ENCODE measurements around the gene FOXP1. TPM values are rescaled to one million over a fixed set of nuclear protein-coding genes. Genes with fewer than 3 reads are reported as not detected.

Gene FOXP1
- total RNA-seq, 1 experiment from 2014 or later, result 24.7 TPM

DNA sequence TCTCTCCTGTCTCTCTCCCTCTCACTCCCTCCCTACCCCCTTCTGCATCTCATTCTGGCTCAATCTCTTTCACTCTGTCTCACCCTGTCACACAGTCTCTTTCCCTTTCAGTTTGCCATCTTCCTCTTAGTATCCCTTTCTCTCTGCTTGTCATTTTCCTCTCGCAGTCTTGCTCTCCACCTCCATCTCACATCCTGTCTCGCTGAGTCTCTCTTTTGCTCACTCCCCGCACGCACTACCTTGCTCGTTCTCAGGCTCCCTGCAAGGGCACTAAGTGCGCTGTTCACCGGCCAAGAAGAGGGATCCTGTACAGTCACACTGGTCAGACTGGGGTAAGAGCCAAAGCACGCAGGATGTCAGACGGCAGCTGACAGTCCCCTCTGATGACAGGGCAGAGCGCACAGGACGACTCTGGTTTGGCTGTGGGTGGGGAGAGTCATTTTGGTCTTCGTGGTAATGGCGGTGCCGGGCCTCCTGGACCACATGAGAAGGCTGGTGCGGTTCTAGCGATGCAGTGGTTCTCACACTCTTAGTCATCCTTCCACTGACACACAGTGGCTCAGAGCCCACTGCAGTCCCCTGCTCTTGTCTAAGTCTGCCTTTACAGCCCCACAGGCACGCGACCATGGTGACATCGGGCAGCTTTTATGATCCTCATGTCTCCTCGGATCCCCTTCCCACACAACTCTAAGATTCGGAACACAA, 356.8 kb downstream of the FOXP1 start:
- no peak for DNase-seq
- H3K4me3 ChIP-seq (ENCODE audit: insufficient read depth, low read depth, low read length), result no peak overlapping the region

DNA sequence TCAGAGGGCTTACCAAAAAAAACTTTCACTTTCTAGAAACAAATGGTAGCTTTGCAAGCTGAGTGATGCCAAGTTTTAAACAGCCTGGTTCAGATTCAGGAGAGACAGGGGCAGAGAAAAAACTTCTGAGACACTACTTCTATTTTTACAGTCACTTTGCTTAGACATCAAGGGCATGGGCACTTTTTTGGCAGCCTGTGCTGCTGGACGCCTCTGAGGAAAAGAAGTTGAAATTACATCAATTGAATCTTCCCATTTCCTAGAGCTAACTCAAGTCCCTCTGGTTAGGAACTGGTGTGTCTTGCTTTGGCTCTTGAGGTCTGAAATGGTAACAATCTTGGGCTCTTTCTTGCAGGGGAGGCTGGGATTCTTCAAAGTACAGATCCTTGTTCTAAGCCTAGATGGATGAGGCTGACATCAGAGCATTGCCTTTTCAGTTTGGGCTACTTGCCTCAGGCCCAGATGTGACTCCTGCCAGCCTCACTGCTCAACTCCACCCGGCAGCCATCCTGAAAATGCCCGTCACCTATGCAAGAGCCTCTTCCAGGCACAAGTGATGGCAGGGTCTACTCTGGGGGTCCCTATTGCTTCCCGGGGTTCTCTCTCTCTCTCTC, 357.5 kb downstream of the FOXP1 start:
- H3K27me3 ChIP-seq (ENCODE audit: control insufficient read depth, insufficient read depth, low read length), result no peaks in the 10 kb centered on the region
- DNase-seq, result no peak
- H3K36me3 ChIP-seq (replicated peaks; ENCODE audit: control insufficient read depth, insufficient read depth, low read length), result no peaks in the 10 kb centered on the region
- no peak overlapping the region for H3K4me3 ChIP-seq (ENCODE audit: insufficient read depth, low read depth, low read length)

More for the DNA sequence above, 356.8 kb downstream of the FOXP1 start:
- no peaks in the 10 kb centered on the region for H3K36me3 ChIP-seq (replicated peaks; ENCODE audit: control insufficient read depth, insufficient read depth, low read length)
- H3K27me3 ChIP-seq (ENCODE audit: control insufficient read depth, insufficient read depth, low read length), result no peaks in the 10 kb centered on the region

DNA sequence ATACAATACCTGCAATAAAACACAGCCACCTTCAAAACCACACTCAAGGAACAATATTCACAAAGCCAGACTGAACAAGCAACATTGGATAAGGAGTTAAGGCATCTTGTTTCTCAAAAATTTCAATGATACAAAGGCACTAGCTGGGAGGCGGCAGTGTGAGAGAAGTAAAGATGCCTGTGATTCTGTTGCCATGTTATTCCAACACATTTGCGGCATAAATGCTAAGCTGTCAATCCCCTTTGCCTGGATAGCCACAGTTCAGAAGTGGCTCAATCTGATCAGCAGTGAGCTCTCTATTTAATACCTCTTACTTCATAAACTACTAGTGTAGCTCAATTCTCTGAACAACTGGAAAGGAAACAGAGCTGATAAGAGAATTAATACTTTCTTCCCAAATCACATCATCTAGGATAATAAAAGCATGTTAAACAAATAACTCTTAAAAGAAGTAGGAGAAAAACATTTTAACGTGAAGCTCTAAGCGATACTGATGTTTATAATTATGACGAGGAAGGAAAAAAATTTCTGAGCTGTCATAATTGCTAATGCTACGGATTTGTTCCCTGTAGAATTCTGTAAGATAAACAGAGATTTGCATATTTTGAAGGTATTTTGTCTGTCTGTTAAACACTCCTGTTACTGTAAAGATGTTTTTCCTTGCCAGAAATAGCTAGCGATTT, 358.4 kb downstream of the FOXP1 start:
- Histone ChIP-seq H3K27me3 (ENCODE audit: control insufficient read depth, insufficient read depth, low read length) (no peaks in the 10 kb centered on the region), H3K36me3 (replicated peaks; ENCODE audit: control insufficient read depth, insufficient read depth, low read length) (no peaks in the 10 kb centered on the region), H3K4me3 (ENCODE audit: insufficient read depth, low read depth, low read length) (no peak overlapping the region)
- DNase-seq, result no peak

DNA sequence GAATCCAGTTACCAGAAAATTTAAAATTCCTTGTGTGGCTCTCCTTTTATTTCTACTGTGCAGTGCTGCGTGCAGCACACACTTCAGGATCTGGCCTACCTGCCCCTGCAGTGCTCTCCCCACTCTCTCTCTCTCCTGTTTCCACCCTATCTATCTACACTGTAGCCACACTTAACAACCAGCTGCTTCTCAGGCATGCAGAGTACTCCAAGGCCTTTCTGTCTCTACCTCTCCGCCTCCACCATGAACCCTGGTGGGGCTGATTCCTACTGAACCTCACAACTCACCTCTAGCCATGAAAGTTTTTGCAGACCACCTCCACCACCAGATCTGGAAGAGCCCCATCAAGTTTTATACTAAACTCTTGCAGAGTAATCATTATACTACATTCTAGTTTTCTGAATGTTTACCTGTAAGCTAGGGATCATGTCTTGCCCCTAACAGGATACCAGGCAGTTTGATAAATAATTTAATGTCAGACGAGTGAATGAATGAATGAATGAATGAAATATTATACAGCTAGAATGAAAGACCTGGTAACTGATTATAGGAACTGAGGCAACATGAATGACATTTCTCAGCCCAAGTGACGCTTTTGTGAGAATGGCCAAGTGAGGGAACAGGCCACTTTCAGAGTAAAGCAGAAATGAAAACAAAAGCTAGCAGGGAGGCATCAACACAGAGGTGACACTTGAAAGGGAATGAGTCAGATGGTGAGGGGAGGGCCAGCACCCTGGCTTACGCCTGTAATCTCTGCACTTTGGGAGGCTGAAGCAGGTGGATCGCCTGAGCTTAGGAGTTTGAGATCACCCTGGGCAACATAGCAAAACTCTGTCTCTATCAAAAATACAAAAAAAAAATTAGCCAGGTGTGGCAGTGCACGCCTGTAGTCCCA, 363.5 kb downstream of the FOXP1 start:
- Histone ChIP-seq H3K4me3 (ENCODE audit: insufficient read depth, low read depth, low read length) (no peak overlapping the region), H3K27me3 (ENCODE audit: control insufficient read depth, insufficient read depth, low read length) (no peaks in the 10 kb centered on the region), H3K36me3 (replicated peaks; ENCODE audit: control insufficient read depth, insufficient read depth, low read length) (no peaks in the 10 kb centered on the region)
- DNase-seq, result no peak

DNA sequence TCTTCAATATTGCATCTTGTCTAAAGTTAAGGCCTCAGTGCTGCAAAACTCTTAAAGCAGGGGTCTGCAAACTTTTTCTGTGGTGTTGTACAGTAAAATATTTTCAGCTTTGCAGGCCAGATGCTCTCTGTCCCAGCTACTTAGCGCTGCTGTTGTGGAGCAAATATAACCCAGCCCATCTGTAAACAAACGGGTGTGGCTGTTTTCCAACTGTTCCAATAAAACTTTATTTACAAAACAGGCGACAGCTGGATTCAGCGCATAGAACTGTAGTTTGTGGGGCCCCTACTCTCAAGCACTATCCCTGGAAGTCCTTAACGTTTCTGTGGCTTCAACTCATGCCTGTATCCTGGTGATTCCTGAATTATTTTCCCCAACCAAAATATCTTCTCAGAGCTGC, 365.0 kb downstream of the FOXP1 start:
- no peaks in the 10 kb centered on the region for H3K36me3 ChIP-seq (replicated peaks; ENCODE audit: control insufficient read depth, insufficient read depth, low read length)
- no peak overlapping the region for H3K4me3 ChIP-seq (ENCODE audit: insufficient read depth, low read depth, low read length)
- no peak for DNase-seq
- H3K27me3 ChIP-seq (ENCODE audit: control insufficient read depth, insufficient read depth, low read length), result no peaks in the 10 kb centered on the region

DNA sequence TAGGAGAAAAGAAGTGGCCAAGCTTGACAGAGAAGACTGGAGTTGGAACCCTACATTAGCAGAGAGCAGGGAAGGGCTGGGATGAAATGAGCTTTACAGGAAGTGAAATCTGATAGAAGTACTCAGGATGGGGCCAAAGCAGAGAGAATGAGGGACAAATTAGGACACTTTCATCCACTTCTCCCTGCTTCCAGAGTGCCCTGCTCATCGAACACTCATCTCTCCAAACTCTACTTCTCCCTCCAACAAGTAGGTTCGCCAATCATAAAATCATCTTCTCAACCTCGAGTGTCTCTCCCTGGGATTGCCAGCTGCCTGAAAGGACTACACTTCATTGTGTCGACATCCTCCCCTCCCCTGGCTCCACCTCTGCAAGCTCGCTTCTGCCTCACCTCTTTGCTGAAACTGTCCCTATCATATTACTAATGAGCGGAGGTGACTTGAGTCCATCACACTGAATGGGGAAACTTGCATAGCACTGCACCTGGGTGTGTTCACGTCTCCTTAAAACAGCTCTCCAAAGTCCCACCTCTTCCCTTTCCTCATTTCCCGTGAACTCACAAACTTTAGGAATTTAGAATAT, 365.8 kb downstream of the FOXP1 start:
- Histone ChIP-seq H3K4me3 (ENCODE audit: insufficient read depth, low read depth, low read length) (no peak overlapping the region), H3K36me3 (replicated peaks; ENCODE audit: control insufficient read depth, insufficient read depth, low read length) (no peaks in the 10 kb centered on the region), H3K27me3 (ENCODE audit: control insufficient read depth, insufficient read depth, low read length) (no peaks in the 10 kb centered on the region)
- DNase-seq, result no peak

DNA sequence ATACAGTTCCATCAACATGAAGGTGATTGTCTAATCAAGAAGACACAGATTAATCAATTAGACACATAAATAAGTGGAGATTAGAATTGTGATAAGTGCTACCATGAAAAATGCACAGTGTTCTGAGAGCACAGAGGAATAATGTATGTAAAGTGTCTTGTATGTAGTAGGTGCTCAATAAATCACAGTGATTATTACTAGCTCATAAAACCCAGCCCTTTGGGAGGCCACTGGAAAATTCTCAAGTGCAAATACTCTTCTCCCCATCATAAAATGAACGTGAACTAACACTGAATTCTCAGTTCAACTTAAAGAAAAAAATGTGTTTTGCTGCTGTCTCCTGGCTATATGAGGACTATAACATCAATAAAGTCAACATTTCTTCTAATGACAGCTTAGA, 368.2 kb downstream of the FOXP1 start:
- Histone ChIP-seq H3K27me3 (ENCODE audit: control insufficient read depth, insufficient read depth, low read length) (no peaks in the 10 kb centered on the region), H3K36me3 (replicated peaks; ENCODE audit: control insufficient read depth, insufficient read depth, low read length) (no peaks in the 10 kb centered on the region), H3K4me3 (ENCODE audit: insufficient read depth, low read depth, low read length) (no peak overlapping the region)
- DNase-seq, result no peak

DNA sequence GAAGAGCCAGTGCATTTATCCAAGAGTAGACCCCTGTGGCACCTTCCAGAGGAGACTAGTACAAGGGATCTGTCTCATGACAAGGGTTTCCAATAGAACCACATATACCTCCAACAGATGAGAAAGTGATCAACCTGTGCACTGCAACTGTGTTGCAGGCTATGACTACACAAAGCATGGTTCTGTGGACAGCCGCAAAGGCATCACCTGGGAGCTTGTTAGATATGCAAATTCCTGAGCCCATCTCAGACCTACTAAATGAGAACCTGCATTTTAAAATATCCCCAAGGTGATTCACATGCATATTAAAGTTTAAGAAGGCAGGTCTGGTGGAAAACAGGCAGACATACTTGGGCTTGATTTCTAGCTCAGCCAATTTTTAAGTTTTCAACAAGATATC, 368.7 kb downstream of the FOXP1 start:
- Histone ChIP-seq H3K36me3 (replicated peaks; ENCODE audit: control insufficient read depth, insufficient read depth, low read length) (no peaks in the 10 kb centered on the region), H3K27me3 (ENCODE audit: control insufficient read depth, insufficient read depth, low read length) (no peaks in the 10 kb centered on the region), H3K4me3 (ENCODE audit: insufficient read depth, low read depth, low read length) (no peak overlapping the region)
- no peak for DNase-seq

DNA sequence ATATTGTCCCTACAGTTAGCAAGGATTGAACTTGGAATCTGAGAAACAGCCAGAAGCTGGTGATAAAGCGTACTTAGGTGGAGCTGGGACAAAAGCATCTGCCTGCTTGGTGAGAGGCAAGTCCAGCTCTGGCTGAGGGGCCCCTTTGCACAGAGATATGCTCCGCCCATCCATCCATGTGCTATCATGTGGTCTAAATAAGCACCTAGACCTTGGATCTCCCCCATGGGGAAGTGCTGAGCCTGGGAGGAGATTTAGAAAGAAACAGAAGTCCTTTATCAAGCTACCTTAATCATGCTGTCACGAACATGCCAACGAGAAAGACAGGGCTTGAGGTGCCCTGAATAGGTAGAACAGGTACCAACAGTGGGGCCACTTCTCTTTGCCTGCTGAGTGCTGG, 369.5 kb downstream of the FOXP1 start:
- Histone ChIP-seq H3K4me3 (ENCODE audit: insufficient read depth, low read depth, low read length) (no peak overlapping the region), H3K27me3 (ENCODE audit: control insufficient read depth, insufficient read depth, low read length) (no peaks in the 10 kb centered on the region), H3K36me3 (replicated peaks; ENCODE audit: control insufficient read depth, insufficient read depth, low read length) (no peaks in the 10 kb centered on the region)
- DNase-seq, result no peak

DNA sequence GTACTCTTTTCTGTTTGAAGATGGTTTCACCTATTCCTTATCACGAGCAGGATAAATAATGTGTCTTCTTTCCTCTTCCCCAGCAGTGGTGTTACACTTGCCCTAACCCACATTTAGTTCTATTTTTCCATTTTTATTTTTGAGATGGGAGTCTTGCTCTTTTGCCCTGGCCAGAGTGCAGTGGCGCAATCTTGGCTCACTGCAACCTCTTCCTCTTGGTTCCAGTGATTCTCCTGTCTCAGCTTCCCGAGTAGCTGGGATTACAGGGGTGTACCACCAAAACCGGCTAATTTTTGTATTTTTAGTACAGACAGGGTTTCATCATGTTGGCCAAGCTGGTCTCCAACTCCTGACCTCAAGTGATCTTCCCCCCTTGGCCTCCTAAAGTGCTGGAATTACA, 372.4 kb downstream of the FOXP1 start:
- Histone ChIP-seq H3K36me3 (replicated peaks; ENCODE audit: control insufficient read depth, insufficient read depth, low read length) (no peaks in the 10 kb centered on the region), H3K27me3 (ENCODE audit: control insufficient read depth, insufficient read depth, low read length) (no peaks in the 10 kb centered on the region), H3K4me3 (ENCODE audit: insufficient read depth, low read depth, low read length) (no peak overlapping the region)

DNA sequence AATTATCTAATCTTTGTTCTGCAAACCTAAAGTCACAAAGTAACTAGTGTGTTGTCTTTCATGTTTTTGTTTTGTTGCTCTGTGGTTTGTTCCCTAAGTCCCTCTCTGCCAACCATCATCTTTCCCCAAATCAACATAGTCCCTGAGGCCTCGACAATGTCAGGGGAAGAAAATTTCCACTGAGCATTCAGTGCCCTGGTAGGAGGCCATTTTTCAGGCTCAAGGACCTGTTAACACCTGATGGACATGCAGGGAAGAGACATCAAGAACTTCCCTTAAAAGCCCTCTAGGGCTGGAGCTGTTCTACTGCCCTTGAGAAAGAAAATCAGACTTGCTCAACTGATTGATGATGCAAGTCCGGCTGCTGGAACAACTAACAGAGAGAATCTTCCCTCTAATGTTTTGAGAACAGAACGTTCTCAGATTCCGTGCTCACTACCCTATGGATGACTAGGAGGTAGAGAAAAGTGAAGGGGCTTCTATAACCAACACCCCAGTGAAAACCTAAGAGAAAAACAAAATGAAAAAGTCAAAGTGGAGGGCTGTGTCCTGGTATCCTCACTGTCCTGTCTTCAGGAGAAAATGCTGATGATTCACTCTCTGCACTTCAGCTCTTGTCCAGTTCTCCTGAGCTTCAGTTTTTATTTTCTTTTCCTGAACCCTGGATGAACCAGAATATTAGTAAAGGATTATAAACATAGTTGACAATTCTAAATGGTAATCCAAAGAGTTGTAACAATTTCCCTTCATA, 373.1 kb downstream of the FOXP1 start:
- Histone ChIP-seq H3K4me3 (ENCODE audit: insufficient read depth, low read depth, low read length) (no peak overlapping the region), H3K36me3 (replicated peaks; ENCODE audit: control insufficient read depth, insufficient read depth, low read length) (no peaks in the 10 kb centered on the region), H3K27me3 (ENCODE audit: control insufficient read depth, insufficient read depth, low read length) (no peaks in the 10 kb centered on the region)
- DNase-seq, result no peak

More for the DNA sequence above, 372.4 kb downstream of the FOXP1 start:
- no peak for DNase-seq

DNA sequence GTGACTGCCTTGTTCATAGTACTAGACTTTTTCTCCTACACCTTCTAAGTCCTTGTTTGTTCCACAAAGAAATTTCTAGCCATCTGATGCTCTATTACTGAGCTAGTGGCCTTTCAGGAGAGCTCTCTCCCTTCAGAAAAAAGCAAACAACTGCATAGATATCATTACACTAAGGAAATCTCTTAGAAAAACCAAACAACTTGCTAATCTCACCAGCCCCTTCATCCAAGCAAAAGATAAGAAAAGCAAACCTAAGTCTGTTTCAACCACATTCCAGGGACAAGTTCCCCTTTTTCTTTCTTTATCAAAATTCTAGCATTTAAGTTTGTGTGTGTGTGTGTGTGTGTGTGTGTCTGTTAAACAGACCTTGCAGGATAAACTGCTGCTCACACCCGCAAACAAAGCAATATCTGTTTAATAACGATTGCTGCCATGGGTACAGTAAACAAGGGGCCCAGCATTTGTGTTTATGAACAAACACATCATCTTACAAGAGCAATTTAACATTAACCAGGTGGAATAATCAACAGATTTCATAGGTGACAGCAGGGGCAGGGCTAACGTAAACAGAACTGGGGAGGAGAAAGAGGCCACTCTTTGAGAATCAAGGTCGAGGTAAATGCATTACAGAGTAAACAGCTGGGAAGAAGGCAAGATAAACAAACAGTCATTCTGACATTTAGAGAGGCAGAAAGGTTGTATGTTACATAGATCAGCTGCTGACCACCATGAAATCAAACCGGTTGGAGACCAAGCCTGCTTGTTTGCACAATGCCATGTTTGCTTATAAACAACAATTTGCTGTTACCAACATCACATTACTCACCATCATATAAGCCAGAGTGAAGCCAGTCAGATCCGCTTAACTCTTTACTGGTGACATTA, 375.1 kb downstream of the FOXP1 start:
- no peak overlapping the region for H3K4me3 ChIP-seq (ENCODE audit: insufficient read depth, low read depth, low read length)
- no peaks in the 10 kb centered on the region for H3K27me3 ChIP-seq (ENCODE audit: control insufficient read depth, insufficient read depth, low read length)
- DNase-seq, result no peak
- H3K36me3 ChIP-seq (replicated peaks; ENCODE audit: control insufficient read depth, insufficient read depth, low read length), result no peaks in the 10 kb centered on the region

DNA sequence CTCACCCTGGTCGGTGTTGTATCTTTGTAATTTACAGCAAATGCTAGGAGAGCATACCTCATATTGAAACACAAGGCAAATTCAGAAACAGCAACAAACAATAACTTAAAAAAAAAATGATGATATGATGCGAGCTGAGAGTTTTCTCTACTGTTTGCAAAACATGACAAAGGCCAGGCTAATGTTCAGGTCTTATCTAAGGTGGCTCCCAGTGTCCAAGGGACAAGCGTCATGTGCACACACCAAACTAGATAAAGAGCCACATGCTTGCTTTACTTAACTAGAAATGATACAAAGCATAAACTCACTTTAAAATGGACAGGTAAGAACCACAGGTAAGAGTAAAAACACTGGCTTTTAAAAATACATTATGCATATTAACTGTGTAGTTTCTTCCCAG, 375.9 kb downstream of the FOXP1 start:
- DNase-seq, result no peak
- Histone ChIP-seq H3K27me3 (ENCODE audit: control insufficient read depth, insufficient read depth, low read length) (no peaks in the 10 kb centered on the region), H3K36me3 (replicated peaks; ENCODE audit: control insufficient read depth, insufficient read depth, low read length) (no peaks in the 10 kb centered on the region), H3K4me3 (ENCODE audit: insufficient read depth, low read depth, low read length) (no peak overlapping the region)

All from H7 (cell line).